Activated T-helper 17 cell treated with anti-CD3 and anti-CD28 coated beads, Interleukin-2, amount 50 U/mL, for 72 hours (primary cell): ENCODE data around the gene PUSL1. TPM values are rescaled to one million over a fixed set of nuclear protein-coding genes. Genes with fewer than 3 reads are reported as not detected.
A peak's percentile ranks its signal among the peaks of the same experiment; 100 is the strongest.
"Not testable (repeated sequence)": the region's sequence is repeated elsewhere in the genome, so short reads cannot be mapped to it uniquely, and the experiment has no call there.

Experiments
- ATAC-seq: fragments of 150-1000 bp; cut with Tn5 transposase; replicated peaks from 2 replicates; pipeline ENCODE4 v1.10.0; 2021; ENCODE audit warnings: mild to moderate bottlenecking, moderate library complexity
- H3K27ac Mint-ChIP-seq: one replicate; pipeline ENCODE4 v1.8.0; 2022; ENCODE audit warnings: mixed read lengths
- H3K27me3 Mint-ChIP-seq: one replicate; pipeline ENCODE4 v1.8.0; 2022; ENCODE audit warnings: mixed read lengths
- H3K36me3 Mint-ChIP-seq: one replicate; pipeline ENCODE4 v1.8.0; 2022; ENCODE audit warnings: low read depth, mild to moderate bottlenecking, mixed read lengths
- H3K4me1 Mint-ChIP-seq: one replicate; pipeline ENCODE4 v1.8.0; 2022; ENCODE audit warnings: mixed read lengths
- H3K4me3 Mint-ChIP-seq: one replicate; pipeline ENCODE4 v1.8.0; 2022; ENCODE audit warnings: mild to moderate bottlenecking, mixed read lengths
- H3K9me3 Mint-ChIP-seq: one replicate; pipeline ENCODE4 v1.8.0; 2022; ENCODE audit warnings: mixed read lengths
- total RNA-seq, 2 donors: library from RNA; stranded (reverse); gene quantifications; one replicate each; pipeline ENCODE4 v1.2.3, GENCODE V29; 2022

PUSL1 gene
- total RNA-seq, 2 donors from 2014 or later: 15.9 to 24.0 TPM

- no peaks in the 10 kb centered on the region for H3K27me3 Mint-ChIP-seq
- no peaks in the 10 kb centered on the region for H3K9me3 Mint-ChIP-seq
- H3K4me3 Mint-ChIP-seq: peak overlapping the region; percentile 86
- H3K36me3 Mint-ChIP-seq: peaks cover 7% of the 10 kb centered on the region
- peak overlapping the region; percentile 84 for H3K27ac Mint-ChIP-seq
- no peaks in the 10 kb centered on the region for H3K4me1 Mint-ChIP-seq
- no peak for ATAC-seq
These were observed 1.0 kb upstream of the PUSL1 start for GRCh38 chr1:1307261-1307922.

- no peaks in the 10 kb centered on the region for H3K27me3 Mint-ChIP-seq
- H3K4me3 Mint-ChIP-seq: peak overlapping the region; percentile 69
- no peak overlapping the region for H3K27ac Mint-ChIP-seq
- no peak for ATAC-seq
- H3K36me3 Mint-ChIP-seq: peaks cover 20% of the 10 kb centered on the region
- no peaks in the 10 kb centered on the region for H3K9me3 Mint-ChIP-seq
- no peaks in the 10 kb centered on the region for H3K4me1 Mint-ChIP-seq
These were observed 406 bp downstream of the PUSL1 start for GRCh38 chr1:1308756-1309250.

GRCh38 chr1:1309251-1310108 is 1.1 kb downstream of the PUSL1 start:
- Mint-ChIP-seq H3K27me3 (no peaks in the 10 kb centered on the region), H3K4me1 (no peaks in the 10 kb centered on the region), H3K27ac (no peak overlapping the region), H3K36me3 (peaks cover 22% of the 10 kb centered on the region), H3K9me3 (no peaks in the 10 kb centered on the region), H3K4me3 (peak overlapping the region; percentile 69)
- no peak for ATAC-seq

- no peak overlapping the region for H3K27ac Mint-ChIP-seq
- no peaks in the 10 kb centered on the region for H3K9me3 Mint-ChIP-seq
- ATAC-seq: no peak
- peaks cover 26% of the 10 kb centered on the region for H3K36me3 Mint-ChIP-seq
- H3K27me3 Mint-ChIP-seq: no peaks in the 10 kb centered on the region
- H3K4me1 Mint-ChIP-seq: no peaks in the 10 kb centered on the region
- H3K4me3 Mint-ChIP-seq: peak overlapping the region; percentile 69
These were observed 1.6 kb downstream of the PUSL1 start for GRCh38 chr1:1310109-1310385.

- no peaks in the 10 kb centered on the region for H3K4me1 Mint-ChIP-seq
- H3K36me3 Mint-ChIP-seq: peaks cover 31% of the 10 kb centered on the region
- H3K4me3 Mint-ChIP-seq: peak overlapping the region; percentile 69
- no peaks in the 10 kb centered on the region for H3K27me3 Mint-ChIP-seq
- no peak for ATAC-seq
- no peak overlapping the region for H3K27ac Mint-ChIP-seq
- H3K9me3 Mint-ChIP-seq: no peaks in the 10 kb centered on the region
These were observed 2.2 kb downstream of the PUSL1 start for GRCh38 chr1:1310476-1311053.

- no peak overlapping the region for H3K27ac Mint-ChIP-seq
- peak overlapping the region; percentile 69 for H3K4me3 Mint-ChIP-seq
- H3K9me3 Mint-ChIP-seq: no peaks in the 10 kb centered on the region
- ATAC-seq: no peak
- no peaks in the 10 kb centered on the region for H3K27me3 Mint-ChIP-seq
- H3K4me1 Mint-ChIP-seq: no peaks in the 10 kb centered on the region
- peaks cover 38% of the 10 kb centered on the region for H3K36me3 Mint-ChIP-seq
These were observed 3.0 kb downstream of the PUSL1 start for GRCh38 chr1:1311107-1312104.

GRCh38 chr1:1312450-1313314 is 4.3 kb downstream of the PUSL1 start:
- Mint-ChIP-seq H3K27ac (no peak overlapping the region), H3K27me3 (no peaks in the 10 kb centered on the region), H3K9me3 (no peaks in the 10 kb centered on the region), H3K4me1 (no peaks in the 10 kb centered on the region), H3K36me3 (peaks cover 49% of the 10 kb centered on the region), H3K4me3 (no peak overlapping the region)
- ATAC-seq: no peak

- H3K27me3 Mint-ChIP-seq: no peaks in the 10 kb centered on the region
- no peak overlapping the region for H3K27ac Mint-ChIP-seq
- no peaks in the 10 kb centered on the region for H3K9me3 Mint-ChIP-seq
- H3K4me3 Mint-ChIP-seq: no peak overlapping the region
- peaks cover 58% of the 10 kb centered on the region for H3K36me3 Mint-ChIP-seq
- no peaks in the 10 kb centered on the region for H3K4me1 Mint-ChIP-seq
- no peak for ATAC-seq
These were observed 5.3 kb downstream of the PUSL1 start for GRCh38 chr1:1313500-1314236.

GRCh38 chr1:1314237-1314586 is 5.8 kb downstream of the PUSL1 start:
- Mint-ChIP-seq H3K27me3 (no peaks in the 10 kb centered on the region), H3K4me1 (no peaks in the 10 kb centered on the region), H3K27ac (no peak overlapping the region), H3K4me3 (no peak overlapping the region), H3K9me3 (no peaks in the 10 kb centered on the region), H3K36me3 (peaks cover 64% of the 10 kb centered on the region)
- ATAC-seq: no peak

GRCh38 chr1:1314678-1315335 is 6.4 kb downstream of the PUSL1 start:
- H3K4me1 Mint-ChIP-seq: no peaks in the 10 kb centered on the region
- ATAC-seq: no peak
- peak overlapping the region; percentile 58 for H3K27ac Mint-ChIP-seq

GRCh38 chr1:1315435-1315954 is 7.1 kb downstream of the PUSL1 start:
- H3K36me3 Mint-ChIP-seq: peaks cover 74% of the 10 kb centered on the region
- no peaks in the 10 kb centered on the region for H3K9me3 Mint-ChIP-seq
- H3K4me1 Mint-ChIP-seq: no peaks in the 10 kb centered on the region
- H3K4me3 Mint-ChIP-seq: no peak overlapping the region
- no peak for ATAC-seq
- H3K27me3 Mint-ChIP-seq: no peaks in the 10 kb centered on the region
- no peak overlapping the region for H3K27ac Mint-ChIP-seq

More at GRCh38 chr1:1314678-1315335, 6.4 kb downstream of the PUSL1 start:
- Mint-ChIP-seq H3K4me3 (no peak overlapping the region), H3K36me3 (peaks cover 70% of the 10 kb centered on the region), H3K27me3 (no peaks in the 10 kb centered on the region), H3K9me3 (no peaks in the 10 kb centered on the region)

- not testable (repeated sequence) for ATAC-seq, H3K9me3 Mint-ChIP-seq, H3K4me1 Mint-ChIP-seq, H3K27ac Mint-ChIP-seq, H3K4me3 Mint-ChIP-seq, H3K27me3 Mint-ChIP-seq
- peaks cover 72% of the 10 kb centered on the region for H3K36me3 Mint-ChIP-seq
These were observed 7.8 kb downstream of the PUSL1 start for GRCh38 chr1:1316199-1316598.
